HG02678 (cell line): Measurements from ENCODE around the gene FMNL2.
"Not testable (repeated sequence)": the region's sequence is repeated elsewhere in the genome, so short reads cannot be mapped to it uniquely, and the experiment has no call there.

Experiments used
- ATAC-seq: cut with Tn5 transposase; IDR thresholded peaks from one replicate; pipeline ENCODE4 v1.9.1; 2021; ENCODE audit warnings: mild to moderate bottlenecking, moderate library complexity; ENCODE audit not compliant: unreplicated experiment

FMNL2 gene

DNA sequence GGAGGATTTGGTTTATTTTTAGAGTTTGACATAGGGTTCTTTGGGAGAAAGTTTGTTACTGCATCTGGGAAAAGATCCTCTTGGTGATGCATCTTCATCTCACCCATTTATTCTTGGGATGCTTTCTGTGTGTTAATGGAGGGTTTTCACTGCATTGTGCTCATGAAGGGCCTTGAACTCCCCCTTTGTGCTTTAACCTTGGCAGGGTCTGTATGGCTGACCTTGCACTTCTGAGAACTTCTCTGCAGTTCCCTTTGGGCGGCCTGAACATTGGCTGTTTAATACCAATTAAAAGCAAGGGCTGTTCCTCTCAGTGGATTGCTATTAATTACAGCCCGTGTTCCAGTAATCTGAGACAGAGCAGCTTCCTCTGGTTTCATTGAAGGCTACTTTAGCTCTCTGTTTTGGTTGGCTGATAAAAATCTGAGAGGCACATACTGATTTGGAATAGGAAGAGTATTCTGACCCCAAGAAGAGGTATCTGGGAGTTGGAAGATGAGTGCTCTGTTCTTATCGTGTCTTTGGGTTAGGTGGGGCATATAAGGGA lies 37.5 kb downstream of the FMNL2 start:
- no peak for ATAC-seq

- no peak for ATAC-seq
Observed at GRCh38 chr2:152375174-152375573, 40.2 kb downstream of the FMNL2 start.

GRCh38 chr2:152376385-152376784 lies 41.4 kb downstream of the FMNL2 start:
- no peak for ATAC-seq

DNA sequence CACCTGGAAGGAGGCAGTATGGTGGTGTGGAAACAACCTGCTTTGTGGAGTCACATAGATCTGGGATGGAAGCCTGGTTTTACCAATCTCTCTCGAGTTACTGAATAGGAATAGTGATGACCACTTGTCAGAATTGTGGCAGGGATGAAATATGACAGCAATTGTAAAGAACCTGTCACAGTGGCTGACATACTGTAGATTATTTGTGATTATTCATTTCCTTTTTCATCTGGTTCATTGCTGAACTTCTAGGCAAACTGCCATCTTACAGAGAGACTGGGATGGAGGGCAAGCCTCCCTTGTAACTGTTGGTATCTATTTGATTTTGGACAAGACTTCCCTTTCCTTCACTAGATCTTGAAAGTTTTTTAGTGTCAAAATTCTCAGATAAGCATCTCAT lies 42.0 kb downstream of the FMNL2 start:
- ATAC-seq, result no peak

DNA sequence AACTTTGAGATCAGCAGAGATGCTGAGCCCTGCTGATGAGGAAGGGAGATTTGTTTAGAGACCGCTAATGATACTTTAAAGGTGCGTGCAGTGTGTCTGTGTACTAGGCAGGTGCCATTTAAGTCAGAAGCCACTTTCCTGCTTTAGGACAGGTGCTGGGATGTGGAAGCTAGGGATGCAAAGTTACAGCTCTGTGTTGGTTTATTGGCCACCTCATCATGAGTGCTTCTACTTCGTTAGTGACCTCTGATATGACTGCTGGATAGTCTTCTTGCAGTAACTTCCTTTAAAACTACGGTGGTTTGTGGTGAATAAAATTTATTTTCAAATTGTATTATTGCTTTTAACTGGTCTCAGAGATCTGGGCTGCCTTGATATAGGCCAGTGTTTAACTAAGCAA lies 44.1 kb downstream of the FMNL2 start:
- ATAC-seq, result no peak

DNA sequence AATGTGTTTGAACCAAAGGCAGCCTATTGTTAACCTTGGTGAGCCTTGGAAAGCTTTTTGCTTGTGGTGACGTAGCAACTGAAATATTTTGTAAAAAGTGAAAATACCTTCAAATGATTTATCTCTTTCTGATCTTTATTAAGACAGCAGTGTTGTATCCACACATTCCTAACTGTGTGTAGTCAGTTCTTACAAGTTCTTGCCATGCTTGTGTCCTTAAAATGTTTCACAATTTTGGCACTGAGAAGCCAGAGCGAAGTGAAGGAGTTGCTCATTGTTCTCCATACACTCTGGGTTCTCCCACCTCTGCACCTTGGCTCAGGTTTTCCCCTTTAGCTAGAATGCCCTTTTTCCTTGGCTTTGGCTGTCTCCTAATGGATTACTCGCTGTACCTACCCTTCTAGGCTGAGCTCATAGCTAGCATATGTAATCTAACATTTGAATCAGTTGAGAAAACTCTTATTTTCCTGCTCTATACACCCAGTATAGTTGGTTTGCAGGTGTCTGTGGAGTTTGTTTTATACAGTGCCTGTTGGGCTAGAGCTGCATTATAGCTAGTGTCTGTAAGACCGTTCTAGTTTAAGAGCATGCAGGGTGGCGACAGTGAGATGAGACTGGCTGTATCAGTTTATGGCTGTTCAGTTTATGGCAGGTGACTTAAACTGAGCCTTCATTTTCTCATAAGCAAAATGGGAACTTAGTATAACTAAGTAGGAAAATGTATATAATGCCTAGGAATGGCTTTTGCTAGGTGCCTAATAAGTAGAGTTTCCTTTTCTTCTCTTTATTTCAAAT lies 45.5 kb downstream of the FMNL2 start:
- no peak for ATAC-seq

- no peak for ATAC-seq
Observed at GRCh38 chr2:152383702-152384101, 48.7 kb downstream of the FMNL2 start.

- ATAC-seq, result no peak
Observed at GRCh38 chr2:152384992-152385391, 50.0 kb downstream of the FMNL2 start.

DNA sequence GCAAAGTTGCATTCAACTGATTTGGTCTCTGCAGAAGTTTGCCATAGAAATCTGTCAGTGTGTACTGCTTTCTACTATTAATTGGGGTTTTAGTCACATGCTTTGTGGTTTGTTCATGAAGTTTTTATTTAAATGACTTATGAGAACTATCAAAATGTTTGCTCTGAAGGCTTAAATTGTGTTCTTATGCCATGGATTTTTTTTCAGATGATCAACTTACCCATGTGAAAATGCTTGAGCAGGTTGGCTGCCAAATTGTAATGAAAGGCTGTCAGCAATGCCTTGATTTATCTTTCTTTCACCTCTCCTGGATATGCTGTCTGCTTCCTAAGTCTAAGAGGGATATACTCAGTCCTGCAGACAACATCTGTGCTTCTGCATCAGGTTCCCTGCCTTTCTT lies 50.7 kb downstream of the FMNL2 start:
- ATAC-seq, result no peak

DNA sequence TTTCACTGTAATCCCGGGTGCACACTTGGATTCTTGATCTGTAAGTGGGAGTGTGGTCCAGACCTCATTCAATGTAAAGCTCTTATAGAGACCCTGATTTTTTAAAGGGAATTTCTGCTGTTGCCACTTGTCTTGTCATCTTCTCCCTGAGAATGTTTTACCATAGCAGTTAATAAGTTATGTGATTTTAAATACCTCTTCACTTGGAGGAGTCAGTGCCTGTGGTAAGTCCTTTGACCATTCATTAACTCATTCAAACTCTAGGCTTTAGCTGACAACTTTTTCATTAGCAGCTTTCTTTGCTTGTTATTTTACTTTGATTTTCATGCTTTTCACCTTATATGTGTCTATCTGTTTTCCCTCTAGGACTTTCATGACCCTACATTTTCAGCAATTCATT lies 51.3 kb downstream of the FMNL2 start:
- no peak for ATAC-seq

DNA sequence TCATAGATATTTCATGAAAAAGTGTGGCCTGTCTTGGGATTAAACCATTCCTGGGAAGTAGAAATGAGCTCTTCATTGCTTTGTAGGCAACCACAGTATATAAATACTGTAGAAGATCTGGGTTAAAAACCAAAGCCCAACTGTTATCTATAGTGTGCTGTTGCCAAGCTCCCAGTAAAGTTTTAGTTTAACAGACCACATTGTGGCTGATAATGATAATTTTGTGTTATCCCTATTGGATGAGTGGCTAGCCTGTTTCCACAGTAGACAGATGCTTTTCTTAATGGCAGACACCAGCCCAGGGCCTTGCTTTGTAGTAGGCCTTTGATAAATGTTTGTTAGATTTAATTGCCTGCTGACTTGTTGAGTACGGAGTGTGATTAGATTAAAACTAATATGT lies 52.1 kb downstream of the FMNL2 start:
- no peak for ATAC-seq

- ATAC-seq, result not testable (repeated sequence)
Observed at GRCh38 chr2:152388269-152388668, 53.3 kb downstream of the FMNL2 start.

- no peak for ATAC-seq
Observed at GRCh38 chr2:152389483-152389882, 54.5 kb downstream of the FMNL2 start.

DNA sequence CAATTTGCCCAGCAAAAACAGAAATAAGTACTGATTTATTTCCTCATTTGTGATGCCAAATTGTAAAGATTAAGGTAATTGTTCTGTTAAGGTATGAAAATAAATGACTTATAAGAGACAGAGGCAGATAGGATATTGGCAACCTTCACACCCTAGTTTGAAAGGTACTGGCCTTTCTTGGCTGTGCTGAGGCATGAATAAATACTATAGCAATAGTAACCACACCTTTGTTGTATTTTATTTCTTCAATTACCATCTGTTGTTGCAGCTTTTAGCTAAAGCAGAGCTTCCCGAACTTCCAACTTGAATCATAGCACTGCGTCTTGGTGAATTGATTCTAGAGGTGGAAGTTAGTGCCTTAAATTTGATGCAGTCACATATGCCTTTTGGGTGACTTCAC lies 55.9 kb downstream of the FMNL2 start:
- no peak for ATAC-seq

- no peak for ATAC-seq
Observed at GRCh38 chr2:152391318-152391717, 56.3 kb downstream of the FMNL2 start.

DNA sequence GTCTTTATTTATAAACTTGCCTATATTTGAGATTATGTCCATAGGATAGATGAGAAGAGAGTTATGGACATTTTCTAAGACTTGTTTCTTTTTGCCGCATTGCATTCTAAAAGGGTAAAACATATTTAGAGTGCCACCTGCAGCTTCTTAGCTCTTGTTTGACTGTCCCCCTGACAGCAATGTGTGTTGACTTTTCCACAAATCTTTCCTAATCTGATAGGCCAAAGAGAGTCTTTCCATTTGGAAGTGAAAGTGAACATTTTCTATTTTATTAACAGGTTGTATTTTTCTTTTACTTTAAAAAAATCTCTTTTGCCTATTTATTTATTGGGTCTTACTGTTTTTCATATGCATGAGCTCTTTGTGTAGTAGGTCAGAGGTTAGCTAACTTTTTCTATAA lies 58.4 kb downstream of the FMNL2 start:
- no peak for ATAC-seq

- ATAC-seq, result no peak
Observed at GRCh38 chr2:152394326-152394725, 59.4 kb downstream of the FMNL2 start.

DNA sequence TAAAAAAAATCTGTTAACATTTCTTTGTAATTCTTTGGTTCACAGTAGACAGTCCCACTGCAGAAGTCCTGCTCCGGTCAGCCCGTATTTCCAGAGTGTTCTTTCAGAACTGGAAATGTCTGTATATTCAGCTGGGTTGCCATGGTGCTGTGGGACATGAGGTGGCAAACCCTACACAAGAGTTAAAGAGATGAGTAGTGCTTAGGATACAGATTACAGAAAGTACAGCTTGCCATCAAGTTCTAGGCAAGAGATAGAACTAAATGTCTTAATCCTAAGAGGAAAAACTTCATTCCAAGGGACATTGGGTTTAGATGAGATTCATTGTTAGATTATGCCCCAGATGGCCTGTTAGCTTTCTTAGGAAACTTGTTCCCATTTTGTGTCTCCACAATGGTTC lies 60.1 kb downstream of the FMNL2 start:
- ATAC-seq, result no peak

GRCh38 chr2:152395572-152395971 lies 60.6 kb downstream of the FMNL2 start:
- ATAC-seq, result no peak

DNA sequence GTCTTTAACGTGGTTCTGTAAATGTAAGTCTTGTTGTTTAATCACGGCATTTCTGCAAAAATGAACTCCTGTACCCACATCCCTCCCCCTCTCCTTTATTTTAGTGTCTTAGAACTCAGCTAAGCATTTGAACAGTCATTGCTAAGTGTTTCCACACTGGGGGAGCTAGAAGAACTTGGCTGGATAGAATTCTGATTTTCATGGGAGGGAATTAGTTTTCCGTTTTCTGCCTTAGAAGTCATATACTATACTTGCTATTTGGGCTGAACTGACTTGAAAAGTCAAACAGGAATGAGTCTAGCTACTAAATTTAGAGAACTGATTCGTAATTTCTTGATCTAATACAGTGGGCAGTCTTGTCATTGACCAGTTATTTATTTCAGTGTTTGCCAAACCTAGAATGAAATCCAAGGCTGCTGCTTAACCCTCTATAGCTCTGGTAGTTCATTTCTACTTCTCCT lies 61.1 kb downstream of the FMNL2 start:
- ATAC-seq, result no peak

GRCh38 chr2:152396763-152397162 lies 61.8 kb downstream of the FMNL2 start:
- no peak for ATAC-seq

DNA sequence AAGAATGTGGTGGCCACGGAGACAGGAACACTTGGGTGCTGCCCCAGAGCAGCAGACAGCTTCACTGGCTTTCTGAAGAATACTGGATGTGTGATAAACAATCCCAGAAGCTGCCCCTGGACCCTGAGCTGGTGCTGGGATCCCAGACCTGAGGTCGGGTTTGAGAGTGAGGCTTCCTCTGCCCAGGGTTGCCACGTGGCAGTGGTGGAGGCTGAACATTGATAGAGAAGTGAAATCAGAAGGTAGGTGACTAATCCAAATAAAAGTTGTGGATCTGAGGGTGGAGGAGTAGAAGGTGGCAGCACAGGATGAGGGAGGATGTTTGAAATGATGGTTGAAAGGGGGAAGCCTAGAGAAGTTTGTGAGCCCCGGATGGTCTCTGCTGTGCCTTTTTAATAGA lies 64.0 kb downstream of the FMNL2 start:
- no peak for ATAC-seq
